GM19193 (cell line): ENCODE results near the gene CNTNAP2.

Experiments
- POLR2A ChIP-seq: IDR thresholded peaks from 4 replicates; pipeline ENCODE4 v1.6.1; 2011; ENCODE audit not compliant: insufficient read depth, insufficient read length; ENCODE audit errors: extremely low read depth

The CNTNAP2 gene

GRCh38 chr7:146355216-146355615, 238.6 kb downstream of the CNTNAP2 start:
- no peak for TF ChIP-seq POLR2A

- no peak for TF ChIP-seq POLR2A
Measured at GRCh38 chr7:146359176-146359575, 242.6 kb downstream of the CNTNAP2 start.

- no peak for TF ChIP-seq POLR2A
Measured at GRCh38 chr7:146366938-146367337, 250.3 kb downstream of the CNTNAP2 start.

- no peak for TF ChIP-seq POLR2A
Measured at GRCh38 chr7:146370171-146370570, 253.6 kb downstream of the CNTNAP2 start.

- no peak for TF ChIP-seq POLR2A
Measured at GRCh38 chr7:146375170-146375569, 258.6 kb downstream of the CNTNAP2 start.

- TF ChIP-seq POLR2A, result no peak
Measured at GRCh38 chr7:146378196-146378595, 261.6 kb downstream of the CNTNAP2 start.

- TF ChIP-seq POLR2A, result no peak
Measured at GRCh38 chr7:146387140-146387539, 270.5 kb downstream of the CNTNAP2 start.

- TF ChIP-seq POLR2A, result no peak
Measured at GRCh38 chr7:146388928-146389327, 272.3 kb downstream of the CNTNAP2 start.

GRCh38 chr7:146393346-146393745, 276.7 kb downstream of the CNTNAP2 start:
- TF ChIP-seq POLR2A, result no peak

- no peak for TF ChIP-seq POLR2A
Measured at GRCh38 chr7:146397141-146397540, 280.5 kb downstream of the CNTNAP2 start.

- no peak for TF ChIP-seq POLR2A
Measured at GRCh38 chr7:146401939-146402338, 285.3 kb downstream of the CNTNAP2 start.

GRCh38 chr7:146405737-146406136, 289.1 kb downstream of the CNTNAP2 start:
- TF ChIP-seq POLR2A, result no peak

- TF ChIP-seq POLR2A, result no peak
Measured at GRCh38 chr7:146411975-146412374, 295.4 kb downstream of the CNTNAP2 start.

- TF ChIP-seq POLR2A, result no peak
Measured at GRCh38 chr7:146412781-146413180, 296.2 kb downstream of the CNTNAP2 start.

GRCh38 chr7:146414373-146414772, 297.8 kb downstream of the CNTNAP2 start:
- TF ChIP-seq POLR2A, result no peak

- TF ChIP-seq POLR2A, result no peak
Measured at GRCh38 chr7:146414937-146415336, 298.3 kb downstream of the CNTNAP2 start.

- TF ChIP-seq POLR2A, result no peak
Measured at GRCh38 chr7:146417176-146417575, 300.6 kb downstream of the CNTNAP2 start.

- no peak for TF ChIP-seq POLR2A
Measured at GRCh38 chr7:146423446-146423845, 306.8 kb downstream of the CNTNAP2 start.

GRCh38 chr7:146424084-146424483, 307.5 kb downstream of the CNTNAP2 start:
- TF ChIP-seq POLR2A, result no peak

GRCh38 chr7:146433501-146433900, 316.9 kb downstream of the CNTNAP2 start:
- no peak for TF ChIP-seq POLR2A
